Small intestine (tissue), 7 donors: ENCODE measurements around the gene PHOX2B. TPM values are rescaled to one million over a fixed set of nuclear protein-coding genes. Genes with fewer than 3 reads are reported as not detected.
"Not testable (repeated sequence)": the region's sequence is repeated elsewhere in the genome, so short reads cannot be mapped to it uniquely, and the experiment has no call there.

Experiments
- DNase-seq, 2 donors: peaks; one replicate each; pipeline versions ENCODE4 v3.0.0 to v3.0.0-alpha.2; 2013
- FAIRE-seq: peaks from 2 replicates; lab custom pipeline; 2012; peaks lifted over from hg19 to GRCh38; lab: Jason Lieb, UNC
- H3K27ac ChIP-seq, 3 donors: one replicate each; pipeline ENCODE4 v1.5.1; 2013; ENCODE audit warnings: low read length in 2 of 3, mild to moderate bottlenecking in 2 of 3, control low read depth in 1 of 3, inconsistent platforms in 1 of 3, low read depth in 1 of 3, moderate library complexity in 1 of 3
- H3K27me3 ChIP-seq, 3 donors: one replicate each; pipeline ENCODE4 v1.6.1; 2013; ENCODE audit warnings: low read length in 3 of 3, inconsistent platforms in 1 of 3; ENCODE audit not compliant: control insufficient read depth in 3 of 3, insufficient read depth in 3 of 3
- H3K36me3 ChIP-seq, 3 donors: one replicate each; pipeline ENCODE4 v1.6.1; 2013; ENCODE audit warnings: low read length in 3 of 3, inconsistent platforms in 1 of 3, low read depth in 1 of 3, mild to moderate bottlenecking in 1 of 3, moderate library complexity in 1 of 3; ENCODE audit not compliant: control insufficient read depth in 3 of 3, insufficient read depth in 2 of 3
- H3K4me1 ChIP-seq, 3 donors: one replicate each; pipeline ENCODE4 v1.6.1; 2013; ENCODE audit warnings: low read length in 2 of 3, inconsistent platforms in 1 of 3, low read depth in 1 of 3, mild to moderate bottlenecking in 1 of 3, moderate library complexity in 1 of 3; ENCODE audit not compliant: control insufficient read depth in 3 of 3, insufficient read depth in 2 of 3
- H3K4me3 ChIP-seq, 3 donors: one replicate each; pipeline ENCODE4 v1.5.1; 2013; ENCODE audit warnings: low read length in 3 of 3, control low read depth in 1 of 3, inconsistent platforms in 1 of 3, low read depth in 1 of 3, mild to moderate bottlenecking in 1 of 3, moderate library complexity in 1 of 3
- H3K9me3 ChIP-seq, 2 donors: one replicate each; pipeline ENCODE4 v1.6.1; 2013; ENCODE audit warnings: low read depth in 1 of 2, low read length in 1 of 2; ENCODE audit not compliant: control insufficient read depth in 2 of 2, insufficient read depth in 1 of 2
- WGBS, 3 donors: extraction: QIAGEN DNeasy Blood & Tissue Kit; methylation state at CpG; one replicate each; pipeline ENCODE4 v1.1.7; 2013; 5-methylcytosine and 5-hydroxymethylcytosine counted together
- polyA plus RNA-seq, 4 donors: library from polyadenylated mRNA; stranded (reverse) in 3 of 4; unstranded in 1 of 4; fragments of 200-250 nt in 3 of 4; fragments of 120-200 nt in 1 of 4; gene quantifications; one replicate each; pipeline versions ENCODE4 v1.2.1 to v1.2.3, GENCODE V29; 2013
- donor health status: healthy with polysubstance abuse.
- donor health status: control.
- donor health status: control.
- donor health status: Bipolar disorder and iron deficiency.
- donor health status: healthy.

PHOX2B gene
- polyA plus RNA-seq, 4 donors = 1.4 to 7.4 TPM; not detected in 2

- DNase-seq = no peak
- H3K27ac ChIP-seq = no peak overlapping the region
- no peaks in the 10 kb centered on the region for H3K9me3 ChIP-seq
- WGBS, 3 donors = 62 to 79% (median 67%) methylated on average over 1 of the region's 1 CpG
- no peaks in the 10 kb centered on the region for H3K4me1 ChIP-seq
- H3K4me3 ChIP-seq = no peak overlapping the region
- H3K27me3 ChIP-seq = peaks cover 0 to 4% (median 0%) of the 10 kb centered on the region in 3 donors
- H3K36me3 ChIP-seq = no peaks in the 10 kb centered on the region
- FAIRE-seq = no peak
These were observed 34.8 kb downstream of the PHOX2B start for GRCh38 chr4:41713768-41714167.

- WGBS, 3 donors = 28 to 53% (median 35%) methylated on average over 3 of the region's 3 CpGs
- H3K4me3 ChIP-seq = no peak overlapping the region
- DNase-seq = no peak
- no peaks in the 10 kb centered on the region for H3K9me3 ChIP-seq
- FAIRE-seq = no peak
- H3K36me3 ChIP-seq = no peaks in the 10 kb centered on the region
- H3K27ac ChIP-seq = no peak overlapping the region
- H3K4me1 ChIP-seq = no peaks in the 10 kb centered on the region
- H3K27me3 ChIP-seq = no peaks in the 10 kb centered on the region
These were observed 36.1 kb downstream of the PHOX2B start for GRCh38 chr4:41712425-41712824.

- not testable (repeated sequence) for H3K27ac ChIP-seq, H3K4me3 ChIP-seq, DNase-seq, H3K4me1 ChIP-seq, FAIRE-seq, H3K27me3 ChIP-seq, H3K36me3 ChIP-seq, H3K9me3 ChIP-seq
- 83 to 93% (median 93%) methylated on average over 2 of the region's 2 CpGs for WGBS, 3 donors
These were observed 36.9 kb downstream of the PHOX2B start for GRCh38 chr4:41711654-41712053.

DNA sequence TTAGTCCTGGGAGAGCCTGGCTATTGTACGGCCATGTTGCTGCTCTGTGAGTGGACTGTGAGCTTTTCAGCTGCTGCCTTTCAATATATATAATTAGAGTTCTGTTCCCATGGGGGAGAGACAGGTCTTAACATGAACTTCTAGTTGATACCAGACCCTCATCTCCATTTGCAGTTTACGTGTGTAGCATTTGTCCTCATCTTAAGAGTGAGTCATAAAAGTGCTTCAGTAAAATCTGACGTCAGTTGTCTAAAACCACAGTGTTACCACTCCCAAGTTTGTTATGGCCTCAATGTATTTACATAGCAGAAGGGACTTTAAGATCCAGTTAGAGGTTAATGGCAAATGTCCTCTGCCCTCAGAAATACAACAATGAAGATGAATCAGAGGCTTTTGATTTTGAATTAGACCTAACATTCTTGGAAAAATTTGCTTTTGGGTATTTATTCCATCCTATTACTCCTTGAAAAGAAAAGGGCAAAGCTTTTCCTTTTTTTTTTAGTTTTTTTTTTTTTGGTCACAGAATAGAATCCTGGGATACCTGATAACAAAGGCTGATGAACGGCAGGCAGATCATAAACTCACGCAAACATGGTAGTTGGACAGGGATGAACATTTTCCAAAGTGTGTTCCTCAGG lies 38.6 kb downstream of the PHOX2B start:
- no peak for DNase-seq
- H3K4me3 ChIP-seq = no peak overlapping the region
- no peak for FAIRE-seq
- H3K27ac ChIP-seq = no peak overlapping the region
- no peaks in the 10 kb centered on the region for H3K9me3 ChIP-seq
- no peaks in the 10 kb centered on the region for H3K4me1 ChIP-seq
- H3K27me3 ChIP-seq = no peaks in the 10 kb centered on the region
- 23 to 50% (median 39%) methylated on average over 5 of the region's 5 CpGs for WGBS, 3 donors
- no peaks in the 10 kb centered on the region for H3K36me3 ChIP-seq

DNA sequence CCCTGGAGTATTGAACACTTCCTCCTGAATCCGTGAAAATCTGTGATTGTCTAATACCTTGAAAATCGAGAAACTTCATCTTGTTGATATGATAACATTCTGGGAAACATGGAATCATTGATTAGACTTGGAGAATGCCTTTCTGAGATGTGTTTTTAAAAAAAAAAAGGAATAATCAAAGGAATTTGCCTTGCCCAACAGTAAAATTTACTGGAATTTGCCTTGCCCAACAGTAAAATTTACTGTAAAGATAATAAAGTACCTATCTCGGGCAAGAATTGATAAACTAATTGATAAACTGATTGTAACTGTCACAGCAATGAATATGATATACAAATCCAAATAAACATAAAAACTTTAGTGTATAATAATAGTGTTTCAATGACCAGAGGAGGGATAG lies 44.7 kb downstream of the PHOX2B start:
- no peaks in the 10 kb centered on the region for H3K27me3 ChIP-seq
- H3K27ac ChIP-seq = no peak overlapping the region
- no peak for DNase-seq
- FAIRE-seq = no peak
- WGBS, 3 donors = 26 to 64% (median 34%) methylated on average over 3 of the region's 3 CpGs
- no peaks in the 10 kb centered on the region for H3K4me1 ChIP-seq
- H3K4me3 ChIP-seq = no peak overlapping the region
- H3K9me3 ChIP-seq = no peaks in the 10 kb centered on the region
- H3K36me3 ChIP-seq = no peaks in the 10 kb centered on the region

- Histone ChIP-seq H3K4me3 (no peak overlapping the region), H3K36me3 (no peaks in the 10 kb centered on the region), H3K27ac (no peak overlapping the region), H3K27me3 (no peaks in the 10 kb centered on the region), H3K4me1 (no peaks in the 10 kb centered on the region), H3K9me3 (no peaks in the 10 kb centered on the region)
- FAIRE-seq (no peak), DNase-seq (no peak)
- WGBS, 3 donors = 73 to 79% (median 78%) methylated on average over 4 of the region's 4 CpGs
These were observed 45.8 kb downstream of the PHOX2B start for GRCh38 chr4:41702770-41703169.

GRCh38 chr4:41701983-41702382 lies 46.5 kb downstream of the PHOX2B start:
- 58 to 79% (median 65%) methylated on average over 3 of the region's 3 CpGs for WGBS, 3 donors
- Histone ChIP-seq H3K27ac (no peak overlapping the region), H3K9me3 (no peaks in the 10 kb centered on the region), H3K4me1 (no peaks in the 10 kb centered on the region), H3K36me3 (no peaks in the 10 kb centered on the region), H3K4me3 (no peak overlapping the region), H3K27me3 (peaks cover 0 to under 1% (median 0%) of the 10 kb centered on the region in 3 donors)
- no peak for FAIRE-seq
- no peak for DNase-seq

GRCh38 chr4:41696763-41697162 lies 51.8 kb downstream of the PHOX2B start:
- no peaks in the 10 kb centered on the region for H3K4me1 ChIP-seq
- H3K36me3 ChIP-seq = no peaks in the 10 kb centered on the region
- H3K9me3 ChIP-seq = no peaks in the 10 kb centered on the region
- no peak for FAIRE-seq
- no peak overlapping the region for H3K27ac ChIP-seq
- no peak overlapping the region for H3K4me3 ChIP-seq
- no peak for DNase-seq
- peaks cover 0 to 3% (median 0%) of the 10 kb centered on the region in 3 donors for H3K27me3 ChIP-seq
- WGBS, 3 donors = 57 to 73% (median 57%) methylated on average over 4 of the region's 4 CpGs

GRCh38 chr4:41696131-41696530 lies 52.4 kb downstream of the PHOX2B start:
- no peaks in the 10 kb centered on the region for H3K36me3 ChIP-seq
- FAIRE-seq (no peak), DNase-seq (no peak)
- no peak overlapping the region for H3K4me3 ChIP-seq
- no peak overlapping the region for H3K27ac ChIP-seq
- 70 to 85% (median 77%) methylated on average over 3 of the region's 3 CpGs for WGBS, 3 donors
- H3K27me3 ChIP-seq = peaks cover 0 to 3% (median 0%) of the 10 kb centered on the region in 3 donors
- no peaks in the 10 kb centered on the region for H3K9me3 ChIP-seq
- H3K4me1 ChIP-seq = no peaks in the 10 kb centered on the region
